ENCODE data around the gene ATP2C1. TPM values are rescaled to one million over a fixed set of nuclear protein-coding genes. Genes with fewer than 3 reads are reported as not detected.
A peak's percentile ranks its signal among the peaks of the same experiment; 100 is the strongest.

Gene ATP2C1
- total RNA-seq, 1 donor from 2014 or later = 11.8 TPM

- TF ChIP-seq CTCF (IDR thresholded peaks at IDR 0.05) = no peak
- Histone ChIP-seq H3K27me3 (no peaks in the 10 kb centered on the region), H3K36me3 (no peaks in the 10 kb centered on the region), H3K27ac (no peak overlapping the region), H3K4me1 (no peaks in the 10 kb centered on the region), H3K9me3 (peaks cover 0 to 26% of the 10 kb centered on the region in 2 donors), H3K4me3 (no peak overlapping the region)
- intact Hi-C loops (cut with DNase I) = no loop called here
- DNase-seq (ENCODE audit: low spot score in 2 of 2) = no peak
These were observed 15.4 kb upstream of the ATP2C1 start for GRCh38 chr3:130878464-130878863.

GRCh38 chr3:130889416-130889946 is 4.4 kb upstream of the ATP2C1 start:
- intact Hi-C loops (cut with DNase I) = no loop called here

GRCh38 chr3:130892759-130893375 is 1.0 kb upstream of the ATP2C1 start:
- TF ChIP-seq CTCF (IDR thresholded peaks at IDR 0.05) = peak; percentile 76 to 82 (median 76)
- peak in 1 of 2 donors; percentile 82 for DNase-seq (ENCODE audit: low spot score in 2 of 2)
- Histone ChIP-seq H3K4me1 (peaks cover 0 to 6% of the 10 kb centered on the region in 2 donors), H3K4me3 (peak overlapping the region; percentile 71 to 96), H3K27ac (peak overlapping the region; percentile 92 to 98), H3K27me3 (no peaks in the 10 kb centered on the region), H3K9me3 (no peaks in the 10 kb centered on the region), H3K36me3 (no peaks in the 10 kb centered on the region)
- intact Hi-C loops (cut with DNase I) = loop anchor here (2.0 to 10.0 kb wide), 5 partner anchors 132 to 1829 kb away; partner anchors contain the start of genes ASTE1, DNAJC13, NEK11 and NPHP3

More at GRCh38 chr3:130889416-130889946, 4.4 kb upstream of the ATP2C1 start:
- no peaks in the 10 kb centered on the region for H3K36me3 ChIP-seq
- H3K4me3 ChIP-seq = no peak overlapping the region
- no peak overlapping the region for H3K27ac ChIP-seq
- H3K4me1 ChIP-seq = no peaks in the 10 kb centered on the region
- no peak for TF ChIP-seq CTCF (IDR thresholded peaks at IDR 0.05)
- no peak for DNase-seq (ENCODE audit: low spot score in 2 of 2)
- H3K27me3 ChIP-seq = no peaks in the 10 kb centered on the region
- H3K9me3 ChIP-seq = no peaks in the 10 kb centered on the region

GRCh38 chr3:130894130-130894985 is 474 bp downstream of the ATP2C1 start:
- Histone ChIP-seq H3K27me3 (no peaks in the 10 kb centered on the region), H3K27ac (peak overlapping the region; percentile 92 to 98), H3K36me3 (no peaks in the 10 kb centered on the region), H3K4me1 (peaks cover 0 to 8% of the 10 kb centered on the region in 2 donors), H3K9me3 (no peaks in the 10 kb centered on the region), H3K4me3 (peak overlapping the region; percentile 71 to 96)
- intact Hi-C loops (cut with DNase I) = loop anchor here (2.0 to 10.0 kb wide), 6 partner anchors 133 to 1828 kb away; partner anchors contain the start of genes ASTE1, DNAJC13, NEK11 and NPHP3
- peak in 1 of 3 experiments; percentile 20 for TF ChIP-seq CTCF (IDR thresholded peaks at IDR 0.05)
- DNase-seq (ENCODE audit: low spot score in 2 of 2) = peak in 1 of 2 donors; percentile 71

- Histone ChIP-seq H3K27me3 (no peaks in the 10 kb centered on the region), H3K27ac (peak overlapping the region; percentile 92 to 98), H3K4me1 (peaks cover 0 to 8% of the 10 kb centered on the region in 2 donors), H3K4me3 (peak overlapping the region; percentile 71 to 96), H3K9me3 (no peaks in the 10 kb centered on the region), H3K36me3 (no peaks in the 10 kb centered on the region)
- intact Hi-C loops (cut with DNase I) = loop anchor here (2.0 to 10.0 kb wide), 6 partner anchors 132 to 1827 kb away; partner anchors contain the start of genes ASTE1, DNAJC13, NEK11 and NPHP3
- DNase-seq (ENCODE audit: low spot score in 2 of 2) = no peak
- TF ChIP-seq CTCF (IDR thresholded peaks at IDR 0.05) = no peak
These were observed 1.0 kb downstream of the ATP2C1 start for GRCh38 chr3:130894986-130895280.
